ENCODE measurements around the gene PACSIN2. TPM values are rescaled to one million over a fixed set of nuclear protein-coding genes. Genes with fewer than 3 reads are reported as not detected.

The PACSIN2 gene
- total and polyA plus RNA-seq, 2 experiments from 2014 or later = 36.0 to 43.7 TPM

DNA sequence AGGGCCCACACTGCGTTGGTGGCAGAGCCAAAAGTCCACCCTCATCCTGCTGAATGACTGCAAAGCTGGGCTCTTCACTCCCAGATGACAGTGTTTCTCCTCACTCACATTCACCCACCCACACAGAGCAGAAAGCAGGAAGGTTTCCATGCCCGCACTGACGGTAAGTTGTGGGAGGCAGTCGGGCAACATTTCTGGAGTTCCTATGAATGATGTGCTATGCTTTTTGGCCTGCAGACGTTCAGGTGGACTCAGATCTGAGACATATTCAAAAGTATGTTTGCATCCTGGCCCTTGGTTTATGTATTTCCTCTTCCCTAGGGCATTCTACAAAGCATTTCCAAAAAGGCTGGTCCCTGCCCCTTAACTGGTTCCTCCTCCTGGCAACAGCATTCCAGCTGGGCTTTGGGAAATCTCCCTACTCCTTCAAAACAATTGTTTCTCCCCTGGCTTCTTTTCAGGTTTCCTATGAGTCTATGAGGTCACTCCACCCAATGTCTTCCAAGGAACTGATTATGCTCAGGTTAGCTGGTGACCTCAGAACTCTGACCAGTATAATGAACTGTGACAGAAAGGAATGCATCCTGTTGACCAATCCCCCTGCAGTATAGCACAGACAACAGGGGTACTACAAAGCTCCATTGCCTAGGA is 36.4 kb downstream of the PACSIN2 start:
- Histone ChIP-seq H3F3A (ENCODE audit: insufficient read depth) (peaks cover 38% of the 10 kb centered on the region), H3K9me2 (ENCODE audit: insufficient read depth) (no peaks in the 10 kb centered on the region), H3K4me2 (ENCODE audit: unreplicated experiment) (peak overlapping the region; percentile 55), H3K79me2 (ENCODE audit: insufficient read depth) (peaks cover 74% of the 10 kb centered on the region), H4K20me1 (ENCODE audit: insufficient read depth) (no peaks in the 10 kb centered on the region), H3K9me3 (ENCODE audit: low read depth) (no peaks in the 10 kb centered on the region), H3K36me3 (ENCODE audit: low read depth) (no peaks in the 10 kb centered on the region), H3K27me3 (replicated peaks; ENCODE audit: insufficient read depth) (no peaks in the 10 kb centered on the region), H3K9ac (peak overlapping the region; percentile 80), H2AFZ (no peak overlapping the region), H3K4me1 (ENCODE audit: insufficient read depth) (peaks cover 38% of the 10 kb centered on the region), H3K4me3 (peak overlapping the region; percentile 39), H3K27ac (peak overlapping the region; percentile 94)
- WGBS, 2 experiments (ENCODE audit: low coverage in 1 of 2, low lambda C conversion rate in 2 of 2, missing lambda C conversion rate in 2 of 2) = 0 to 3% methylated on average over 5 of the region's 5 CpGs
- TF ChIP-seq EZH2 (IDR thresholded peaks at IDR 0.05; ENCODE audit: insufficient read depth, poor library complexity, severe bottlenecking) (no peak), EZH2phosphoT487 (IDR thresholded peaks at IDR 0.05; ENCODE audit: insufficient read depth, low read depth) (no peak)
- peak; percentile 93 for DNase-seq
- in situ Hi-C loops (cut with MboI) = no loop called here

DNA sequence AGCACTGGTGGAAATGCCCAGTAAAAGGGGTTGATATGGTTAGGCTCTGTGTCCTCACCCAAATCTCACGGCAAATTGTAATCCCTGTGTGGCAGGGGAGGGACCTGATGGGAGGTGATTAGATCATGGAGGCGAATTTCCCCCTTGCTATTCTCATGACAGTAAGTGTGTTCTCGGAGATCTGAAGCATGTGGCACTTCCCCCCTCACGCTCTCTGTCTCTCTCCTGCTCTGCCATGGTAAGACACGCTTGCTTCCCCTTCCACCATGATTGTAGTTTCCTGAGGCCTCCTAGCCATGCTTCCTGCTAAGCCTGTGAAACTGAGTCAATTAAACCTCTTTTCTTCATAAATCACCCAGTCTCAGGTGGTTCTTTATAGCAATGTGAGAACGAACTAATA is 37.4 kb downstream of the PACSIN2 start:
- Histone ChIP-seq H3K4me2 (ENCODE audit: unreplicated experiment) (peak overlapping the region; percentile 55), H4K20me1 (ENCODE audit: insufficient read depth) (no peaks in the 10 kb centered on the region), H3K4me1 (ENCODE audit: insufficient read depth) (peaks cover 38% of the 10 kb centered on the region), H3K79me2 (ENCODE audit: insufficient read depth) (peaks cover 74% of the 10 kb centered on the region), H3K27me3 (replicated peaks; ENCODE audit: insufficient read depth) (no peaks in the 10 kb centered on the region), H3K9me3 (ENCODE audit: low read depth) (no peaks in the 10 kb centered on the region), H3K36me3 (ENCODE audit: low read depth) (no peaks in the 10 kb centered on the region), H3K4me3 (peak overlapping the region; percentile 39), H3K9me2 (ENCODE audit: insufficient read depth) (no peaks in the 10 kb centered on the region), H3K27ac (peak overlapping the region; percentile 94), H3F3A (ENCODE audit: insufficient read depth) (peaks cover 38% of the 10 kb centered on the region), H2AFZ (no peak overlapping the region), H3K9ac (peak overlapping the region; percentile 80)
- DNase-seq = no peak
- WGBS, 2 experiments (ENCODE audit: low coverage in 1 of 2, low lambda C conversion rate in 2 of 2, missing lambda C conversion rate in 2 of 2) = 96 to 97% methylated on average over 6 of the region's 6 CpGs
- in situ Hi-C loops (cut with MboI) = no loop called here
- no peak for TF ChIP-seq EZH2phosphoT487 (IDR thresholded peaks at IDR 0.05; ENCODE audit: insufficient read depth, low read depth)
- no peak for TF ChIP-seq EZH2 (IDR thresholded peaks at IDR 0.05; ENCODE audit: insufficient read depth, poor library complexity, severe bottlenecking)

DNA sequence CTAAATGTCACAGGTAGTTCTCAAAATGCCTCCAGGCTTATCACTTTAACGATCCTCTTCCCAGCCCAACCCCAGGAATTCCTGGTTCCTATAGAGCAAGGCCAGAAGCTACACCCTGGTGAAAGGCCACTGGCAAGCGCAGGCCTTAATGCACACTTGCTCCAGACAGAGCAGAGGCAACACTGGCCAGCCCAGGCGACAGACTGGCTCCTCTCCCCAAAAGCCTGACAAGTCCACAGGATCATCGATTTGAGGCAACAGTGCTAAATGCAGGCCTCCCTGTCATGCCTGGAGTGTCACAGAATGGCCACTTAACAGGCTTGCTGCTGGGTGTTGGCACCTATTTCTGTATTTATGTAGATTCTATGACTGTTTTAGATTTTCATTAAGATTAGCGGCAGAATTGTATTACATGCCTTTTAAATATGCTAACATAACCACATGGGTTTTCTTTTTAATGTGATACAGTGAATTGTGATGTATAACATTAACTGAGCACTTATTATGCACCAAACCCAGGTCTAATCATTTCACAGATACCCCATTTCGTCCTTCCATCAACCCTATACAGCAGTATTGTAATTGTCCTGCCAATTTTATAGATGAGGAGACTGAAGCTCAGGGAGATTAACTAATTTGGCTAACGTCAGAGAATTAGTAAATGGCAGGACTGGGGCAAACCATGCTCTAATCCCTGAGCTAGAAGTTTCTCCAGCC is 38.6 kb downstream of the PACSIN2 start:
- Histone ChIP-seq H4K20me1 (ENCODE audit: insufficient read depth) (no peaks in the 10 kb centered on the region), H3K9ac (no peak overlapping the region; the same call in 1 of the 2 replicates), H3K27me3 (replicated peaks; ENCODE audit: insufficient read depth) (no peaks in the 10 kb centered on the region), H2AFZ (no peak overlapping the region), H3F3A (ENCODE audit: insufficient read depth) (peaks cover 38% of the 10 kb centered on the region), H3K9me2 (ENCODE audit: insufficient read depth) (no peaks in the 10 kb centered on the region), H3K4me3 (no peak overlapping the region), H3K4me2 (ENCODE audit: unreplicated experiment) (no peak overlapping the region), H3K36me3 (ENCODE audit: low read depth) (no peaks in the 10 kb centered on the region), H3K9me3 (ENCODE audit: low read depth) (no peaks in the 10 kb centered on the region), H3K79me2 (ENCODE audit: insufficient read depth) (peaks cover 83% of the 10 kb centered on the region), H3K4me1 (ENCODE audit: insufficient read depth) (peaks cover 38% of the 10 kb centered on the region), H3K27ac (0 out of 2 replicates have a peak overlapping the region, but pooled peaks have one; percentile 17)
- TF ChIP-seq EZH2phosphoT487 (IDR thresholded peaks at IDR 0.05; ENCODE audit: insufficient read depth, low read depth) (no peak), EZH2 (IDR thresholded peaks at IDR 0.05; ENCODE audit: insufficient read depth, poor library complexity, severe bottlenecking) (no peak)
- whole genome bisulfite sequencing, 2 experiments (ENCODE audit: low coverage in 1 of 2, low lambda C conversion rate in 2 of 2, missing lambda C conversion rate in 2 of 2) = 72 to 77% methylated on average over 7 of the region's 7 CpGs
- in situ Hi-C loops (cut with MboI) = no loop called here
- no peak for DNase-seq

DNA sequence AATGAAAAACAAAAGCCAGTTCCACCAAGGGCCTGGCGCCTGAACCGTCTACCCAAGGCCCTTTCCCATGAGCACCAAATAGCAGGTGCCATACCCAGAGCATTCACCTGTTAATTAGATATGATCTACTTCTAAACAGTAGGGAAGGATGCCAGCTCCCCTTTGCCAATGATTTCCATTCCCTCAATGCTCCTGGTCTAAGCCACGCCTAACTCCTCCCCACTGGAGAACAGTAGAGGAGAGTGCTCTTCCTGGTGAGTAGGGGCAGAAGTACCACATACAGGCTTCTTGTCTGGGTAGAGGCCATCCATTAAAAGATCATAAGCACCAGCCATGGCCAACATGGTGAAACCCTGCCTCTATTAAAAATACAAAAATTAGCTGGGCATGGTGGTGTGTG is 40.7 kb downstream of the PACSIN2 start:
- no peaks in the 10 kb centered on the region for H3K27me3 ChIP-seq (replicated peaks; ENCODE audit: insufficient read depth)
- H3K79me2 ChIP-seq (ENCODE audit: insufficient read depth) = peaks cover 89% of the 10 kb centered on the region
- H3K9me3 ChIP-seq (ENCODE audit: low read depth) = no peaks in the 10 kb centered on the region
- TF ChIP-seq EZH2 (IDR thresholded peaks at IDR 0.05; ENCODE audit: insufficient read depth, poor library complexity, severe bottlenecking) = no peak
- no peak for TF ChIP-seq EZH2phosphoT487 (IDR thresholded peaks at IDR 0.05; ENCODE audit: insufficient read depth, low read depth)
- 99 to 100% methylated on average over 3 of the region's 3 CpGs for WGBS, 2 experiments (ENCODE audit: low coverage in 1 of 2, low lambda C conversion rate in 2 of 2, missing lambda C conversion rate in 2 of 2)
- no peak overlapping the region for H3K4me3 ChIP-seq
- DNase-seq = no peak
- H4K20me1 ChIP-seq (ENCODE audit: insufficient read depth) = no peaks in the 10 kb centered on the region
- H3K36me3 ChIP-seq (ENCODE audit: low read depth) = no peaks in the 10 kb centered on the region
- no peak overlapping the region for H2AFZ ChIP-seq
- no peak overlapping the region for H3K9ac ChIP-seq
- no peak overlapping the region for H3K27ac ChIP-seq
- in situ Hi-C loops (cut with MboI) = no loop called here
- H3K4me2 ChIP-seq (ENCODE audit: unreplicated experiment) = no peak overlapping the region
- peaks cover 42% of the 10 kb centered on the region for H3F3A ChIP-seq (ENCODE audit: insufficient read depth)
- H3K4me1 ChIP-seq (ENCODE audit: insufficient read depth) = peaks cover 43% of the 10 kb centered on the region
- H3K9me2 ChIP-seq (ENCODE audit: insufficient read depth) = no peaks in the 10 kb centered on the region

Data from GM23248 (cell line).